ENCODE measurements around the gene CLDN19.
A peak's percentile ranks its signal among the peaks of the same experiment; 100 is the strongest.

CLDN19 gene, protein sequence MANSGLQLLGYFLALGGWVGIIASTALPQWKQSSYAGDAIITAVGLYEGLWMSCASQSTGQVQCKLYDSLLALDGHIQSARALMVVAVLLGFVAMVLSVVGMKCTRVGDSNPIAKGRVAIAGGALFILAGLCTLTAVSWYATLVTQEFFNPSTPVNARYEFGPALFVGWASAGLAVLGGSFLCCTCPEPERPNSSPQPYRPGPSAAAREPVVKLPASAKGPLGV

GRCh38 chr1:42739753-42740700 is at the start of gene CLDN19:
Gene CLDN19, minus strand, starts transcription at chr1:42740236. Its CDS starts 173 bp downstream, at chr1:42740063.
- no peak for DNase-seq (ENCODE audit: insufficient read length, low spot score)
- no peak for FAIRE-seq

- no peak for FAIRE-seq
These were observed 48.0 kb upstream of the CLDN19 start for GRCh38 chr1:42788021-42788420.

DNA sequence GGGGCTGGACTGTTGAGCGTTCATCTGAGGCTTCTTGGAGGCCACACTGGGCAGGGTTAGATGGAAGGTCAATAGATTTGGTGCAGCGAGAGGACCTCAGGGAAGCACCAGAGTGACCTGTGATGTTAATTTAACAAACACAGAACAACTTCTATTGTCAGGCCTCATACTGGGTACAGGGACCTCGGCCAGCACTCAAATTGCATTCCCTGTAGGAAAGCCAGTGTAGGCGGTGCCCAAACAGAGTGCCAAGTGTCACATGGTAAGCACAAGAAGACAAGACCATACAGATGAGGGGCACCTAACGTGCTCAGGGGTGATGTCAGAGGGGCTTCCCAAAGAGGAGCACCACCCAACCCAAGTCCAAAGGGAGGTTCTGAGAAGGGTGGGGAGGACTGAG is 46.1 kb upstream of the CLDN19 start:
- no peak for FAIRE-seq

More at GRCh38 chr1:42788021-42788420, 48.0 kb upstream of the CLDN19 start:
- DNase-seq (ENCODE audit: insufficient read length, low spot score), result no peak

GRCh38 chr1:42784946-42785693 is 45.1 kb upstream of the CLDN19 start, which contains the start of gene TMEM269:
Gene TMEM269, plus strand, starts transcription at chr1:42784991. Its CDS starts 4,903 bp downstream, at chr1:42789894.
- FAIRE-seq (no peak), DNase-seq (ENCODE audit: insufficient read length, low spot score) (peak; percentile 30)

More for the DNA sequence above, 46.1 kb upstream of the CLDN19 start:
- DNase-seq (ENCODE audit: insufficient read length, low spot score), result no peak

DNA sequence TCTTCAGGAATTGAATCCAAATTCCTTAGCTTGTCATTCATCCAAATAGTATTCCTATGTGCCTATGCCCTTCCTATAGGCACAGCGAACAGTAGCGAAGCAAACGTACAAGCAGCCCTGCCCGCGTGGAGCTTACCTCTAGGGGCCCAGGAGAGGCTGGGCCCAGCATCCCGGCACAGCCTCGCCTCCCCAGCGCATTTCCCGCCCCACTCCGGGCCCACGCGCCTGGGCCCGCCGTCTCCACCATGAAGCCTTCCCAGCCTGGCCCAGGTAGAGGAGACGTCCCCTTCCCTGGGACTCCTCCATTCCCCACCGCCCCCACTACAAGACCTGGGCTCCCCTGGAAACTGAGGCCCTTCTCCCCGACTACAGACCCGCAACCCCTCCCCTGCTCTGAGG is 44.5 kb upstream of the CLDN19 start:
- FAIRE-seq, result no peak
- DNase-seq (ENCODE audit: insufficient read length, low spot score), result no peak

DNA sequence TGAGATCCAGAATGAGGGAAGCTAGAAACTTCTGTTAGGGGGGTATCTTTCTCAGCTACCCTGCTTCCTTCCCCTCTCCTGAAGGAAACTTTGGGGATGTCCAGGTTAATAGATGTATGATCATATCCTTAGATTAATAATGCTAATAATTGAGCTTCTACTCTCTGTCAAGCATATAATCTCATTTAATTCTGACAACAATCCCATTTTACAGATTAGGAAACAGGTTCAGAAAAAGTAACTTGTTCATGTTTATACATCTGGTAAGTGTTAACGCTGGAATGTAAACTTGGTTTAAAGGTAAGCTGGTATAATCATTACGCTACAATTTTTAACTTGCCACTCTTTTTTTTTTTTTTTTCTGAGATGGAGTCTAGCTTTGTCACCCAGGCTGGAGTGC is 43.1 kb upstream of the CLDN19 start:
- FAIRE-seq (no peak), DNase-seq (ENCODE audit: insufficient read length, low spot score) (no peak)

- FAIRE-seq (no peak), DNase-seq (ENCODE audit: insufficient read length, low spot score) (no peak)
These were observed 40.1 kb upstream of the CLDN19 start for GRCh38 chr1:42780176-42780575.

- DNase-seq (ENCODE audit: insufficient read length, low spot score), result no peak
- FAIRE-seq, result peak; percentile 76
These were observed 39.7 kb upstream of the CLDN19 start for GRCh38 chr1:42779725-42780124.

DNA sequence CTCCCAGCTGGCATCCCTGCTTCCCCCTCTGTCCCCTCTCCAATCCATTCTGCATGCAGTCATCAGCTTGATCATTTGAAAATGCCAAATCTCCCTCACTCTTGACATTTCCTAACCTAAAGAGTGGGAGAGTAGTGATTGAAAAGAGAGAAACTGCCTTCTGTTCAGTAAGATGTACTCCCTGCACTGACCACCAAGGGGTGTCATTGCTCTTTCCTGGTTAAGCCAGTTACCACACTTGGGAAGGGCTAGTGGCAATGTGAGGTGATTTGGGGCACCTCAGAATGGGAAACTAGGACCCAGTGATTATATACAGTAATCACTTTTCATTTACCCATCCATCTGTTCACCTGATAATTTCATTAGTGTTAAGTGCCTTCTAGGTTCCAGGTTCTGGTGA is 37.8 kb upstream of the CLDN19 start:
- peak; percentile 30 for DNase-seq (ENCODE audit: insufficient read length, low spot score)
- no peak for FAIRE-seq

DNA sequence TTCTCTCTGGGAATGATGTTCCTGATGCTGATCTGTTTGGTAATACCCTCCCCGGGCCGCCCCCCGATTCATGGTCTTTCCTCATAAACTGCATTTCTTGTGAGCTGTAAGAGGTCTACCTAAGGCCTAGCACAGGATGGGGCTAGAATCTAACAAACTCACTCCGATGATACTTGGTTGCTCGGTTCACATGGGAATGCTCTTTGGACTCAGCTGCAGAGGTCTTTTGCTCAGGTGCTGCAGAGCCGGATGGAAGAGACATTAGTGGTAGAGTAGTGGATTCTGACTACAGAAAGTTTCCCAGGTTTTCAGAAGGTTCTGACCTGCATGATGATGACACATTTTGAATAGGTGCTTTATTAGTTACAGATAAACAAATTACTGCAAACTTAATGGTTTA is 36.5 kb upstream of the CLDN19 start:
- FAIRE-seq (no peak), DNase-seq (ENCODE audit: insufficient read length, low spot score) (no peak)

GRCh38 chr1:42774928-42775526 is 35.0 kb upstream of the CLDN19 start:
- DNase-seq (ENCODE audit: insufficient read length, low spot score) (no peak), FAIRE-seq (no peak)

- DNase-seq (ENCODE audit: insufficient read length, low spot score) (no peak), FAIRE-seq (no peak)
These were observed 33.4 kb upstream of the CLDN19 start for GRCh38 chr1:42773420-42773819.

DNA sequence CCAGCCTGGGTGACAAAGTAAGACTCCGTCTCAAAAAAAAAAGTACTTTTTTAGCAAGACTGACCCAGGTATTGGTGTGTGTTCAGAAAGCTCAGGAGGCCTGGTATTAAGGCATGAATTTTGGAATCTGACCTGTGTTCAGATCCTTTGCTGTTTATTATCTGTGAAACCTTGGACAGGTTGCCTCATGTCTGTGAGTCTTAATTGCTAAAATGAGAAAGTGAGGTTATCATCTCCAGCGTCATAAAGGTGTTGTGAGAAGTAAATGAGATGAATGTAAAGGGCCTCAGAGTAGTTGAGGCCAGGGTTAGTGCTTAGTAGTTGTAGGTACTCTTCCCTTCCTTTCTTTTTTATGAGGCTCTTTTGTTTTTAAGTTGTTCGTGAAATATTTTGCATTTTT is 29.8 kb upstream of the CLDN19 start:
- DNase-seq (ENCODE audit: insufficient read length, low spot score) (no peak), FAIRE-seq (no peak)

DNA sequence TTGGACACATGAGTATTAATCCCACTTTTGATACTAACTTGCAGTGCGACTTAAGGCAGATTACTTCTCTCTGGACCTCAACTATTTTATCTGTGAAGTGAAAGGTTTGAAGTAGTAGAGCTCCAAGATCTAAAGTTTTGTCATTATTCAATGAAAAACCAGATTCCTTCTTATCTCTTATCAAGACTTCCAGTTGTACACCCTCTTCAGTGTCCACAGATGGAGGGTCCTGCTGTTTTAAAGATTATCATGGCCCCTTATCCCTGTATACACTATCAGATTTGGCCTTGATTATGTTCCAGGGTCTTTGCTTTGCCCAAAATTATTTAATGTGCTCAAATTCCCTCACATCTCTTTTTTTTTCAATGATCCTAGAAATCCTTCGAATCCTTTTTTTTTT is 28.1 kb upstream of the CLDN19 start:
- FAIRE-seq (no peak), DNase-seq (ENCODE audit: insufficient read length, low spot score) (no peak)

DNA sequence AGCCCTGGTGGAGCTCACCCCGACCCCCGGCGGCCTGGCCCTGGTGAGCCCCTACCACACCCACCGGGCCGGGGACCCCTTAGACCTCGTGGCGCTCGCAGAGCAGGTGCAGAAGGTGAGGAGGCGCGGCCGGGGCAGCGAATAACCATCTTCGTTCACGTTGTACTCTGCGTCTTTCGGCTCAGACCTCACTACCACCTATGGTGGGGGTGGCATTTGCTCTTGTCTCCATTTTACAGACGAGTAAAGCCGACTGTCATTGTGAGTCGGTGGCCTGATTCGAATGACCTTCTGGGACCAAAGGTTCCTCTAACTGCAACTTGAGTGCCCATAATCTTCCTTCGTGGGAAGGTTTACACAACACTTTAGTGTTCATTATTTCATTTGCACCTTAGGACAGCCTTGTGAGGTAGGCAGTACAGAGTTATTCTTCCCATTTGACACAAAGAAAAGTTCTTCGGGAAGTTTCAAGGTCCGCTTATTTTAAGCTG is 27.5 kb upstream of the CLDN19 start:
- FAIRE-seq (peak; percentile 8), DNase-seq (ENCODE audit: insufficient read length, low spot score) (no peak)

DNA sequence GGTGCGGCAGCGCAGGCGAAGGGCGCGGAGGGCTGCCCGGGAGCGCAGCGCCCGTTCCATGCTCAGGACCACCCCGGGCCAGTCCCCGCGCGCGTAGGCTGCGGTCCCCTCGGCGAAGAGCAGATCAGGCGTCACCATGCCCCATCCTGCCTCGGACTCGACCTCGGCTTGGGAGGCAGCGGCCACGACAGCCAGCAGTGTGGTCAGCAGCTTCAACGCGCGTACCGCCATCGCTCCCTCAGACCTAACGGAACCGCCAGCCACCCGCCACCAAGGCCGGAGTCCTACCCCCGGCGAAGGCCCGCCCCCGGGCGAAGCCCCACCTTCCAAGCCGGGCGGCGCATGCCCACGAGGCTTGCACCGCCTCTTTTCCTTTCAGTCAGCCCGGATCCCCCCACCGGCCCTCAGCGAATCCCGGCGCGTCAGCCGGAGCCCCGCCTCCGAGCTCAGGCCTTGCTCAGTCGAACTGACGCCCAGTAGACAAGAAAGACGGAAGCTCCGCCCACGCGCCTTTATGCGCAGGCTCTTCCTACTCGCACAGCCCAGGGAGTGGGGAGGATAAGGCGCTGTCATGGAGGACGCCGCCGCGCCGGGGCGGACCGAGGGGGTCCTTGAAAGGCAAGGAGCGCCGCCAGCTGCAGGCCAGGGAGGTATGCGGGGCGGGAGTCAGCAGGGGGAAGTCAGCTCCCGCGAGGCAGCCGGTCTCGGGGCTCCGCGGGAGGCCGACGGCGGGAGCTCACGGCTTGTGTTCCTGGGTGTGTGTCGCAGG is 26.9 kb upstream of the CLDN19 start, which contains the start of the genes C1orf50 and P3H1:
Gene C1orf50, plus strand, starts transcription at position 509 of the 769 bp plus-strand sequence. Its CDS starts 63 bp downstream, at position 572.
Gene P3H1, minus strand, starts transcription at position 288 of the 769 bp plus-strand sequence. Its CDS starts 57 bp downstream, at position 231.
- DNase-seq (ENCODE audit: insufficient read length, low spot score) (peak; percentile 88), FAIRE-seq (peak; percentile 96)

- FAIRE-seq (peak; percentile 65), DNase-seq (ENCODE audit: insufficient read length, low spot score) (no peak)
These were observed 26.1 kb upstream of the CLDN19 start for GRCh38 chr1:42765832-42766740.

- DNase-seq (ENCODE audit: insufficient read length, low spot score) (no peak), FAIRE-seq (no peak)
These were observed 25.2 kb upstream of the CLDN19 start for GRCh38 chr1:42765269-42765668.
